Endometrial microvascular endothelial cells (primary cell): Measurements from ENCODE around the gene ARVCF. TPM values are rescaled to one million over a fixed set of nuclear protein-coding genes. Genes with fewer than 3 reads are reported as not detected.

ENCODE experiments used
- in situ Hi-C: cut with HindIII; loops from 2 replicates; pipeline ENCODE4 v1.10.0; 2017; ENCODE audit warnings: low sequenced_read_pairs, low pct_unique_long_range_greater_than_20kb; ENCODE audit errors: inconsistent ontology term
- total RNA-seq: library from RNA; depleted of rRNA; stranded (reverse); fragments of >200 nt; gene quantifications from one replicate; pipeline ENCODE4 v1.2.3, GENCODE V29; 2015; ENCODE audit errors: inconsistent ontology term

ARVCF gene
- total RNA-seq, 1 donor from 2014 or later = 60.4 TPM

- in situ Hi-C loops = no loop called here
These were observed 24.1 kb downstream of the ARVCF start for GRCh38 chr22:19992481-19992911.

- in situ Hi-C loops = no loop called here
These were observed 24.8 kb downstream of the ARVCF start for GRCh38 chr22:19991645-19992451.

- in situ Hi-C loops = no loop called here
These were observed 25.3 kb downstream of the ARVCF start for GRCh38 chr22:19991395-19991644.

- in situ Hi-C loops = no loop called here
These were observed 25.8 kb downstream of the ARVCF start for GRCh38 chr22:19990609-19991394.

GRCh38 chr22:19990188-19990587, 26.4 kb downstream of the ARVCF start:
- in situ Hi-C loops = no loop called here

- in situ Hi-C loops = no loop called here
These were observed 26.9 kb downstream of the ARVCF start for GRCh38 chr22:19989725-19990067.

GRCh38 chr22:19988965-19989724, 27.5 kb downstream of the ARVCF start:
- in situ Hi-C loops = no loop called here

- in situ Hi-C loops = no loop called here
These were observed 28.3 kb downstream of the ARVCF start for GRCh38 chr22:19988331-19988808.

GRCh38 chr22:19987394-19988306, 29.0 kb downstream of the ARVCF start:
- in situ Hi-C loops = no loop called here

- in situ Hi-C loops = no loop called here
These were observed 29.9 kb downstream of the ARVCF start for GRCh38 chr22:19986410-19987341.

GRCh38 chr22:19986011-19986409, 30.6 kb downstream of the ARVCF start:
- in situ Hi-C loops = no loop called here

GRCh38 chr22:19984851-19985811, 31.5 kb downstream of the ARVCF start:
- in situ Hi-C loops = no loop called here

- in situ Hi-C loops = no loop called here
These were observed 32.3 kb downstream of the ARVCF start for GRCh38 chr22:19984201-19984753.

- in situ Hi-C loops = no loop called here
These were observed 32.9 kb downstream of the ARVCF start for GRCh38 chr22:19983741-19984140.

GRCh38 chr22:19982991-19983578, 33.5 kb downstream of the ARVCF start:
- in situ Hi-C loops = no loop called here
